ENCODE results near the gene BCAR1.
"Not testable (repeated sequence)": the region's sequence is repeated elsewhere in the genome, so short reads cannot be mapped to it uniquely, and the experiment has no call there.

The BCAR1 gene

GRCh38 chr16:75237398-75238131, 13.9 kb downstream of the BCAR1 start:
- DNase-seq = no peak

GRCh38 chr16:75236736-75237397, 14.6 kb downstream of the BCAR1 start:
- DNase-seq = no peak

- no peak for DNase-seq
Observed at GRCh38 chr16:75236232-75236631, 15.2 kb downstream of the BCAR1 start.

- no peak for DNase-seq
Observed at GRCh38 chr16:75235721-75236193, 15.7 kb downstream of the BCAR1 start.

GRCh38 chr16:75234856-75235696, 16.3 kb downstream of the BCAR1 start:
- no peak for DNase-seq

- no peak for DNase-seq
Observed at GRCh38 chr16:75233611-75233938, 17.8 kb downstream of the BCAR1 start.

- DNase-seq = no peak
Observed at GRCh38 chr16:75231570-75231969, 19.9 kb downstream of the BCAR1 start.

GRCh38 chr16:75230471-75231110, 20.8 kb downstream of the BCAR1 start:
- no peak for DNase-seq

- DNase-seq = no peak
Observed at GRCh38 chr16:75229172-75230031, 22.0 kb downstream of the BCAR1 start.

GRCh38 chr16:75228143-75228976, 23.1 kb downstream of the BCAR1 start:
- no peak for DNase-seq

GRCh38 chr16:75227361-75228142, 23.9 kb downstream of the BCAR1 start:
- DNase-seq = no peak

GRCh38 chr16:75226550-75227360, 24.7 kb downstream of the BCAR1 start:
- DNase-seq = no peak

GRCh38 chr16:75225678-75226515, 25.5 kb downstream of the BCAR1 start:
- no peak for DNase-seq

GRCh38 chr16:75225092-75225491, 26.3 kb downstream of the BCAR1 start:
- no peak for DNase-seq

- DNase-seq = no peak
Observed at GRCh38 chr16:75224306-75225082, 26.9 kb downstream of the BCAR1 start.

- DNase-seq = not testable (repeated sequence)
Observed at GRCh38 chr16:75223129-75223528, 28.3 kb downstream of the BCAR1 start.

GRCh38 chr16:75222271-75222783, 29.1 kb downstream of the BCAR1 start:
- DNase-seq = no peak

Measured in RPMI8226 (cell line).